Activated naive CD4-positive, alpha-beta T cell treated with anti-CD3 and anti-CD28 coated beads, Interleukin-2, amount 50 U/mL, for 24 hours (primary cell): Measurements from ENCODE around the gene FRAS1.
"Not testable (repeated sequence)": the region's sequence is repeated elsewhere in the genome, so short reads cannot be mapped to it uniquely, and the experiment has no call there.

Experiments
- H3K27ac Mint-ChIP-seq: one replicate; pipeline ENCODE4 v1.8.0; 2021; ENCODE audit warnings: mild to moderate bottlenecking, mixed read lengths
- H3K27me3 Mint-ChIP-seq: one replicate; pipeline ENCODE4 v1.8.0; 2021; ENCODE audit warnings: mixed read lengths
- H3K36me3 Mint-ChIP-seq: one replicate; pipeline ENCODE4 v1.8.0; 2021; ENCODE audit warnings: mixed read lengths
- H3K4me1 Mint-ChIP-seq: one replicate; pipeline ENCODE4 v1.8.0; 2021; ENCODE audit warnings: mixed read lengths
- H3K4me3 Mint-ChIP-seq: one replicate; pipeline ENCODE4 v1.8.0; 2021; ENCODE audit warnings: mild to moderate bottlenecking, mixed read lengths
- H3K9me3 Mint-ChIP-seq: one replicate; pipeline ENCODE4 v1.8.0; 2021; ENCODE audit warnings: mixed read lengths

Gene FRAS1

DNA sequence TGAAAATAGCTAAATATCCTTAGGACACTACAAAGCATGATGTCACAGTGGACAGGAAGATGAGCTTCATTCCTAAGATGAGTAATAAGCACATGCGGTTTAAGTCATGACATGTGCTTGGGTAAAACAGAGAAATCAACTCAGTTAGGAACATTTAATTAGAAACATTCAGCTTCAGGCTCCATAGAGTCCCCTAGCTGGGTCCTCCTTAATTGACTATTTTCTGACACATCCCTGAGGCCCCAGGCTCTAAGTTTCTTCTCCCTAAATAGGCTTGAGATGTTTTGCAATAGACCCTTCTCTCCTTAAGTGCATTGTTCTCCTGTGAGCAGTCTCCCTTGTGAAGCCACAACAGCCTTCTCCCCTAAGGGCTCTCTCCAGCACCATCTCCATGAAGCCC, 424.1 kb downstream of the FRAS1 start:
- Mint-ChIP-seq H3K27ac (no peak overlapping the region), H3K4me1 (no peaks in the 10 kb centered on the region), H3K27me3 (peaks cover 1% of the 10 kb centered on the region), H3K9me3 (no peaks in the 10 kb centered on the region), H3K36me3 (no peaks in the 10 kb centered on the region), H3K4me3 (no peak overlapping the region)

DNA sequence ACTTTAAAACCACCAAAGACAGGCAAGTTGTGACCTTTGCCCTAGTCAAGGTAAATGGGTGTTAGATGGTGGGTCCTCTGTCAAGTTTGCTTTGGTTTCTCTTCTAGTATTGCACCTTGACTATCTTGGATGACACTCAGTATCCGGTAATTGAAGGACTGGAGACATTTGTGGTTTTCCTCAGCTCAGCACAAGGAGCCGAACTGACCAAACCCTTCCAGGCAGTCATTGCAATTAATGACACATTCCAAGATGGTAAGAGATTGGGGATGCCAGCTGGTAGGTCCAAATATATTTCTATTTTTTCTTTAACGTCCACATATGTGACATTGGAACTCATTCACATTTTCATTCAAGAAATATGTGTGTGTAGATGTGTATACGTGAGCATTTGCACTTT, 425.2 kb downstream of the FRAS1 start:
- peaks cover 3% of the 10 kb centered on the region for H3K27me3 Mint-ChIP-seq
- no peaks in the 10 kb centered on the region for H3K9me3 Mint-ChIP-seq
- H3K36me3 Mint-ChIP-seq = no peaks in the 10 kb centered on the region
- H3K4me3 Mint-ChIP-seq = no peak overlapping the region
- H3K27ac Mint-ChIP-seq = no peak overlapping the region
- no peaks in the 10 kb centered on the region for H3K4me1 Mint-ChIP-seq

DNA sequence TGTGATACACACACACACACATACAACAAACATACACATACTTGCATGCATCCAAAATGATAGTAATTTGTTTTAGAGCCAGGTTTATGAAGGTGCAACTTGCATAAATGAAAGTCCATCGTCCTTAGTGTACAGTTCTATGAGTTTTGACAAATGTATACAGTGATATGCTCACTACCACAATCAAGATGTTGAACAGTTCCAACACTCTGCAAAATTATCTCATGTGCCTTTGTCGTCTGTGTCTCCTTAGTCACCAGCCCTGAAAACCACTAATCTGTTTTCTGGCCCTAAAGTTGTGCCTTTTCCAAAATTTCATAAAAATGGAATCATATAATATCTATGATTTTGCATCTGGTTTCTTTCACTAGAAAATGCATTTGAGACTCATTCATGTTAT, 426.7 kb downstream of the FRAS1 start:
- Mint-ChIP-seq H3K4me1 (no peaks in the 10 kb centered on the region), H3K36me3 (no peaks in the 10 kb centered on the region), H3K9me3 (no peaks in the 10 kb centered on the region), H3K4me3 (no peak overlapping the region), H3K27ac (no peak overlapping the region), H3K27me3 (peaks cover 6% of the 10 kb centered on the region)

DNA sequence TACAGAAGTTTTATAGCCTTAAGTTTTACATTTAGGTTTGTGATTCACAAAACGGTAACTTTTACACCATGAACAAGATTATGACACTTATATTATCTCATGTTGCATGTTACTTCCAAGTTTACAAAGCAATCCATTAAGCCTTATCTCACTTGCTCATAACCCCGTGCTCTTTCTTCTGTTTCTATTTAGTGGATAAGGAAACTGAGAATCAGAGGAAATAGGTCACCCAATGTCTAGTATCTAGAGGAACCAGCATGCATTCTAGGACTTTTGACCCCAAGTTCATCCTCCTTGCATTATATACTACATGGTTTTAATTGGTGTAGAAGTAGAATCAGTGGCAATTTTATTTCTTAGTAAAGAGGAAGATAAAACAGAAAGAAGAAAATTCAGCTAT, 427.5 kb downstream of the FRAS1 start:
- Mint-ChIP-seq H3K27me3 (peaks cover 6% of the 10 kb centered on the region), H3K9me3 (no peaks in the 10 kb centered on the region), H3K27ac (no peak overlapping the region), H3K4me1 (no peaks in the 10 kb centered on the region), H3K36me3 (no peaks in the 10 kb centered on the region), H3K4me3 (no peak overlapping the region)

DNA sequence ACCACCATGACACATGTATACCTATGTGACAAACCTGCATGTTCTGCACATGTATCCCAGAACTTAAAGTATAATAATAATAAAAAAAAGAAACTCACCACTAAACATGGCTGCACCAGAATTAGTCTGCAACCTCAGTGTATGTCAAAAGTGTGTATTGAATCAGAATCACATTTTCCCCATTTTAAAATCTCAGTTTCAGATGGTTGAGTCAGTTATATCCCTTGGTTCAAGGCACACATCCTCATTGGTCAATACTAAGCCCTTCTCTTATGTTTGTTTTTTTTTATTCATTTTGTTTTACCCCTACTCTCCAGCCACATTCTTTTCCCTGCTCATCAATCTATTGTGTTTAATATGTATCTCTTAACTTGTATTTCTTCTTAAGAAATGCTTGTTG, 436.6 kb downstream of the FRAS1 start:
- H3K27ac Mint-ChIP-seq = no peak overlapping the region
- no peak overlapping the region for H3K4me3 Mint-ChIP-seq
- no peaks in the 10 kb centered on the region for H3K27me3 Mint-ChIP-seq
- H3K4me1 Mint-ChIP-seq = no peaks in the 10 kb centered on the region
- H3K36me3 Mint-ChIP-seq = no peaks in the 10 kb centered on the region
- H3K9me3 Mint-ChIP-seq = no peaks in the 10 kb centered on the region

DNA sequence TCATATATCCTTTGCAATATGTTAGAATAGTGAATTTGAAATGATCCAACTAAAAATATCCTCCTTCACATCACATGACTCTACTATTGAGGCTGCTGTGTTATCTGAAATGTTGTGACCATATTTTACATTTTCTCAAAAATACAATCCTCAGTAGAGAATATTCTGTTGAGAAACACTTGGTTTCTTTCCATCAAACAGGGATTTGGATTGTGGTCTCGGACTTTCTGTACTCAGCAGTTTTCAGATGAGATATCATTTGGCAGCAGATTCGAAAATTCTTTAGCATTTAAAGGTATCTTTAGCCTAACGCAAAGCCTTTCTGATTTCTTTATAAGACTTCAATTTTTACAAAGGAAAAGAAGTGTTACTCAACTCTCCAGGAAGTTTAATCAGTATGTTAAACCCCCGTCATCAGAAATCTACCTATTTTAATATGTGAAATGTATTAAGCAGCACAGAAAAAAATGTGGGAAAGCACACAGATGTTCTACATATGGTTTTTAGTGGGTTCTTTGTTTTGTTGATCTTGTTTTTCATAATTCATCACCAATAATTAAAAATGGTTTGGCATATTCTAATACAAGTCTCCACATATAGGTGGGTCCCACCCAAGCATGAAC, 439.0 kb downstream of the FRAS1 start:
- Mint-ChIP-seq H3K27ac (no peak overlapping the region), H3K36me3 (no peaks in the 10 kb centered on the region), H3K27me3 (no peaks in the 10 kb centered on the region), H3K9me3 (no peaks in the 10 kb centered on the region), H3K4me3 (no peak overlapping the region), H3K4me1 (no peaks in the 10 kb centered on the region)

DNA sequence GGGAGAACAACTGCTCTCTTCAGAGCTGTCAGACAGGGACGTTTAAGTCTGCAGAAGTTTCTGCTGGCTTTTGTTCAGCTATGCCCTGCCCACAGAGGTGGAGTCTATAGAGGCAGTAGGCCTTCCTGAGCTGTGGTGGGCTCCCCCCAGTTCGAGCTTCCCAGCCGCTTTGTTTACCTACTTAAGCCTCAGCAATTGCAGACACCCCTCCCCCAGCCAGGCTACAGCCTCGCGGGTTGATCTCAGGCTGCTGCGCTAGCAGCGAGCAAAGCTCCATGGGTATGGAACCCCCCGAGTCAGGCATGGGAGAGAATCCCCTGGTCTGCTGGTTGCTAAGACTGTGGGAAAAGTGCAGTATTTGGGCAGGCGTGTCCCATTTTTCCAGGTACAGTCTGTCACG, 449.1 kb downstream of the FRAS1 start:
- H3K9me3 Mint-ChIP-seq, H3K27me3 Mint-ChIP-seq, H3K27ac Mint-ChIP-seq, H3K4me1 Mint-ChIP-seq, H3K4me3 Mint-ChIP-seq, H3K36me3 Mint-ChIP-seq: not testable (repeated sequence)

DNA sequence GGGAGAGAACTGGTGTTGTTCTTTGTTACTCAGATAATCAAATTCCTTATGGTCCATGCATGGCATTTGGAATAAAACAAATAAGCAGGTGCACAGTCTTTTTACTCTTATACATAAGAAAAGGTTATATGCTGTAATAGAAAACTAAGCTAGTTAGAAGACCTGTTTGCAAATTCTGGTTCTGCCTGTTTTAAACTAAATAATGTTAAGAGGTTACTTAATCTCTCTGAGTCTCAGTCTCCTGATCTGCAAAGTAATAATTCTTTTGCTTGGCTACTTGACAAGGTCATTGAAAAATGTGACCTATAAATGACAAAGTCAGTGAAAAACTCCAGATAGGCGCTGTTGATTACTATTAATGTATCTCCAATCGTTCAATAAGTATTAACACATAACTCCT, 451.9 kb downstream of the FRAS1 start:
- Mint-ChIP-seq H3K27ac (no peak overlapping the region), H3K9me3 (no peaks in the 10 kb centered on the region), H3K4me3 (no peak overlapping the region), H3K4me1 (no peaks in the 10 kb centered on the region), H3K36me3 (peaks cover 2% of the 10 kb centered on the region), H3K27me3 (peaks cover 6% of the 10 kb centered on the region)

DNA sequence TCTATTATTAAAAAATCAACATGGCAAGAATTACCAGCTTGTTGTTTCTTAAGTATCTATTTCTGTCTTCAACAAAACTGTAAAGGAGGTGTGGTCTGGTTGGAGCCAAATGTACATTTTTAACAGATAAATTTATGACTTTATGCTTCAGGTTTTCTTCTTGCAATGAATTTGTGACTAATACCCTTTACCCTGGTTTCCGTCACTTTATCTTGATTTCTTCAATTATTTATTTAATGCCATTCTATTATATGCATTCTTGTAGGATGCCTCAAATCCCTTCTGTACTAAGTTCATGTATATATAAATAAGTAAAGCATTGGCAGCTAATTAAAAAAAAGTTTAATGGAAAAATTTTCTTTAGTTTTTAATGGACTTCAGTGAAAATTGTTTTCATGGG, 453.0 kb downstream of the FRAS1 start:
- H3K9me3 Mint-ChIP-seq = no peaks in the 10 kb centered on the region
- no peaks in the 10 kb centered on the region for H3K4me1 Mint-ChIP-seq
- no peak overlapping the region for H3K4me3 Mint-ChIP-seq
- no peak overlapping the region for H3K27ac Mint-ChIP-seq
- H3K36me3 Mint-ChIP-seq = peaks cover 2% of the 10 kb centered on the region
- peaks cover 5% of the 10 kb centered on the region for H3K27me3 Mint-ChIP-seq

DNA sequence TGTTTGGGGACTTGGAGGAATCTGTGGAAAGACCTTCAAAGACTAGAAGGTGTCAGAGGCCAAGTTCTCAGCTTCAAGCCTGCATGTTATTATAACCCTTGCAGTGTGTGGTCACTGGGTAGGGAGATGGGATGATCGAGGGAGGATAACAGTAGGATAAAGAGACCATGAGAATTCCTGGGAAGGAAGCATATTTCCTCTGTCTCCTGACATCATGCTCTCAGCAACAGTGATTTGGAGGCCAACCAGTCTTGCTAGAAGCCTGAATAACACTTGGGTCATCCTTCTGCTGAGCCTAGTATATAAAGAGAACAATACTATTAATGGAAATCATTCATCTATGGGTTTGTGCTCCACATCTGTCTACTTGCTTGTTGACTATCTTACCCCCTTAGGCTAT, 453.6 kb downstream of the FRAS1 start:
- Mint-ChIP-seq H3K36me3 (peaks cover 2% of the 10 kb centered on the region), H3K27me3 (peaks cover 3% of the 10 kb centered on the region), H3K4me3 (no peak overlapping the region), H3K27ac (no peak overlapping the region), H3K4me1 (no peaks in the 10 kb centered on the region), H3K9me3 (no peaks in the 10 kb centered on the region)

DNA sequence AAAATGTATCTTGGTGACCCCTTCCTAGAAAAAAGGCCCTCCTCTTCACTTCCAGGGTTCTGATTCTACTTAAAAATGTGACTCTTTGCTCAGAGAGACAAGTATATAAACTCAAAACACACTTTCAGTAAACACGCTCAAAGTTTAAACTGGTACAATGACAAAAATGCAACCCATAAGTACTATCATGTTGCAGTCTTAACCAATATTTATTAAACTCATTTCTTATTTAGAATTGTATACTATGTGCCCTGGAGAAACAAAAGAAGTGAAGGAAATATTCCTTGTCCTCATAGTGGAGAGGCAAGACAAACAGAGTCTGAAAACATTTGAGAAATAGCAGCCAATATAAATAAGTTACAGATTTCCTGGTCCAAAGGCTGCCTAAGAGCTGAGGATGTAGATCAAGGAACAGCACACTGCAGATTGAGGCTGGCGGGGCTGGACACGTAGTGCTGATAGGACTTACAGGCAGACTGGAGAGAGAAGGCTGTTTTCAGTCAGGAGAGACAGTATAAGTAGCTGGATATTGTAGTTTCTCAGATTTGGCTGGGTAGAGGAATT, 455.3 kb downstream of the FRAS1 start:
- no peaks in the 10 kb centered on the region for H3K4me1 Mint-ChIP-seq
- no peaks in the 10 kb centered on the region for H3K9me3 Mint-ChIP-seq

DNA sequence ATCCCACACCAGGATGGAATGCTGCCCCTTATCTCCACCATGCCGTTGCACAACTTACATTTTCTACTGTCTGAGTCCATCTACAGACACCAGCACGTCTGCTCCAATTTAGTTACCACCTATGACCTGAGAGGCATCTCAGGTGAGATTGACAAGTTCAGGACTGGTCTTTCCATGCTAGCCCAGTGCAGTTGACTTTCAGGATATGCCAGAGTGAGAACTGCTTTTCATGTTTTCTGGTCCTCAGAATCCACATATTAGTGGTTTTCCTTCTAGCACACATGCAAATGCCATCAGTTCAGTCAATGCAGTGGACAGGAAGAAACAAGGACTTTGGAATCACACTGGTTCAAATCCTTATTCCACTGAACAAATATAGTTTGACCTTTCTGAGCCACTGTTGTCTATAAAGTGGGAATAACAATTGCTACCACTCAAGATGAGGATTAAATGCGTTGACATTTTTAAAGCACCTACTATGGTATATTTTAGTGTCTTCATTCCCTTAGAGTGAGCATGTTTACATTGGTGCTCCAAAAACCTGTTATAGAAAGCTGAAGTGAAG, 456.4 kb downstream of the FRAS1 start:
- no peaks in the 10 kb centered on the region for H3K36me3 Mint-ChIP-seq
- H3K4me1 Mint-ChIP-seq = no peaks in the 10 kb centered on the region
- H3K27me3 Mint-ChIP-seq = no peaks in the 10 kb centered on the region
- no peak overlapping the region for H3K27ac Mint-ChIP-seq
- H3K4me3 Mint-ChIP-seq = no peak overlapping the region
- H3K9me3 Mint-ChIP-seq = no peaks in the 10 kb centered on the region

More for the DNA sequence above, 455.3 kb downstream of the FRAS1 start:
- Mint-ChIP-seq H3K4me3 (no peak overlapping the region), H3K27me3 (no peaks in the 10 kb centered on the region), H3K27ac (no peak overlapping the region), H3K36me3 (no peaks in the 10 kb centered on the region)

DNA sequence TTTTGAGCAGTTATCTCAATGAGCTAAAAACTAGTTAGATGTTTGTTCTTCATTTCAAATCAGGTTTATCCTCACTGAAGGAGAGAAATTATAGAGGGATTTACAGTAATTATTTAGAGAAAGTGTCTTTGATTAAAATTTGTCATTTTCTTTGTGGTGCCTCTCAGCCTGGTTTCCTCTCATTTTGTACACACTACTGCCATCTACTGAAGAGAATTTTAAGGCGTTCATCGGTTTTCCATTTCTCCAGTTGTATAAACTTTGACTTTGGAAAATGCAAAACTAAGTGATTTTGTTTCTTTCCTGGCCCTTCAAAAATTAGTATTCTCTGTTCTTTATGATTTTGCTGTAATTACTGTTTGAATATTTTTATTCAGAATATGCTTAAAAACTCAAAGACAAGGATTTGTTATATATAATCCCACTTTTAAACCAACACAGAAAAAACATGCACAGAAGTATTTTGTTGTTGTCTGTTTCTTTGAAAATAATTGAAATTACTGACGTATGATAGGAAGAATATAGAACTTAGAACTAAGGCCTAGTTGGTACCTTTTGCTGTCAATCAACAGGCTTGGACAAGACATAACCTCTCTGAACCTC, 460.0 kb downstream of the FRAS1 start:
- Mint-ChIP-seq H3K4me3 (no peak overlapping the region), H3K9me3 (no peaks in the 10 kb centered on the region), H3K27me3 (no peaks in the 10 kb centered on the region), H3K27ac (no peak overlapping the region), H3K4me1 (no peaks in the 10 kb centered on the region), H3K36me3 (no peaks in the 10 kb centered on the region)

DNA sequence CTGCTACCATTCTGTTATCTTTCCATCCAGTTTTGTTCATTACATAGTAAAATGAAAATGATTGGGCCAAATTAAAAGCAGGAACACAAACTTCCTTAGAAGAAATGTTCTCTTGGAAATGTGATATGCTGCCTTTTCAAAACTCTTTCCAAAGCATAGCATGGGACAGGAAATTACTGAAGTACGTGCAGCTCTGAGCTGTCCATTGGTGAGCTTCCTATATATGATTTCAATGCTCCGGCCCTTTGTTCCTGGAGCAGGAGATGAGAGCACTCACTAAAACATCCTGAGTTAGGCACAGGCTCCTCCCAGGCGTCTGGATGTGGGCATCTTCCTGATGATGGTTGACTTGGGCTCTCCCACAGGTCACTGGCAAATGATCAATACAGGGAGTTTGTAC, 461.4 kb downstream of the FRAS1 start:
- Mint-ChIP-seq H3K9me3 (no peaks in the 10 kb centered on the region), H3K36me3 (no peaks in the 10 kb centered on the region), H3K27me3 (no peaks in the 10 kb centered on the region), H3K4me3 (no peak overlapping the region), H3K27ac (no peak overlapping the region), H3K4me1 (no peaks in the 10 kb centered on the region)

DNA sequence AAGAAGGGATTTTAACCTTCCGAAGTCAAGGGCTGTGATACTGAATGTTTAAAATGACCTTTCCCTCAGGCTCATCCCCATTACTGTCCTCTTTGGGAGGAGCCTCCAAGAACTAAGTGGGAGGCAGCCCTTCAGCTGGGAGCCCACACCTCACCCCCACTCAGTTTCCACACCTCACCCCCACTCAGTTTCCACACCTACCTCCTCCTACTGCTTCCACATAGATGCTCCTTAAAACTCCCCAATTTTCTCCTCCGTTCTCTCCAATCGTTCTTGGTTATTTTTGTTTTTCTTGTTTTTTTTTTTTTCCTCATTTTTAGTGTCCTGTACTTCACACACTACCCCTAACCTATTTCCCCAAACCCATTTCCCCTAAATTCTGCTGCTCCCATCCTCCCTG, 462.8 kb downstream of the FRAS1 start:
- no peak overlapping the region for H3K27ac Mint-ChIP-seq
- H3K4me1 Mint-ChIP-seq = no peaks in the 10 kb centered on the region
- no peaks in the 10 kb centered on the region for H3K9me3 Mint-ChIP-seq
- H3K4me3 Mint-ChIP-seq = no peak overlapping the region
- H3K36me3 Mint-ChIP-seq = no peaks in the 10 kb centered on the region
- H3K27me3 Mint-ChIP-seq = no peaks in the 10 kb centered on the region

DNA sequence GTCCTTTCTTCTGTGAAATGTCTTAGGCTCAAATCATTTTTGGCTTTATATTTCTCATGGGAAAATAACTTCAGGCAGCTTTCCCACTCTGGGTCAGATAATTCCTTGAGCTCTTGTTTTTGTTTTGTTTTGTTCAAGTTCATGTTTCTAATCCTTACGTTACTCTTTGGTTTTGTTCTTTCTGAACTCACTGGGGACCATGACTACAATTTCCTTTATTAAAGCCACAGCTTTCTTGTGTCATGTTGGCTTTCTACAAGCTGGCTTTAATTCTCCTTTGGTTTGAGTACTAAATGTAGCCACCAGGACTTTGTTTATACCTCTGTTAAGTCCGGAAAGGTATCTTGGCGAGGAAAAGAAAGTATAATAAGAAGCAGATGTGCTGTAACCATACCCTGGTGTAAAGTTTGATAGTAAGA, 463.7 kb downstream of the FRAS1 start:
- Mint-ChIP-seq H3K27me3 (no peaks in the 10 kb centered on the region), H3K4me1 (no peaks in the 10 kb centered on the region), H3K9me3 (no peaks in the 10 kb centered on the region), H3K36me3 (no peaks in the 10 kb centered on the region), H3K27ac (no peak overlapping the region), H3K4me3 (no peak overlapping the region)
